ENCODE results near the gene PRPF40A.

PRPF40A gene

GRCh38 chr2:152648336-152648735, 68.9 kb downstream of the PRPF40A start:
- DNase-seq: no peak

GRCh38 chr2:152647552-152647951, 69.7 kb downstream of the PRPF40A start:
- DNase-seq: peak; percentile 20

GRCh38 chr2:152646775-152647174, 70.5 kb downstream of the PRPF40A start:
- peak; percentile 94 for DNase-seq

GRCh38 chr2:152646264-152646663, 71.0 kb downstream of the PRPF40A start:
- DNase-seq: no peak

- no peak for DNase-seq
These were observed 72.9 kb downstream of the PRPF40A start for GRCh38 chr2:152644189-152644873.

- DNase-seq: no peak
These were observed 78.7 kb downstream of the PRPF40A start for GRCh38 chr2:152638590-152638989.

- DNase-seq: no peak
These were observed 79.2 kb downstream of the PRPF40A start for GRCh38 chr2:152638056-152638455.

- DNase-seq: no peak
These were observed 80.0 kb downstream of the PRPF40A start for GRCh38 chr2:152637251-152637650.

GRCh38 chr2:152635635-152636298, 81.5 kb downstream of the PRPF40A start:
- peak; percentile 54 for DNase-seq

GRCh38 chr2:152632736-152633135, 84.5 kb downstream of the PRPF40A start:
- no peak for DNase-seq

- no peak for DNase-seq
These were observed 86.8 kb downstream of the PRPF40A start for GRCh38 chr2:152630466-152630865.

- DNase-seq: no peak
These were observed 88.1 kb downstream of the PRPF40A start for GRCh38 chr2:152629202-152629601.

- DNase-seq: peak; percentile 35
These were observed 89.8 kb downstream of the PRPF40A start for GRCh38 chr2:152627351-152627957.

- DNase-seq: no peak
These were observed 90.3 kb downstream of the PRPF40A start for GRCh38 chr2:152626911-152627339.

- no peak for DNase-seq
These were observed 92.5 kb downstream of the PRPF40A start for GRCh38 chr2:152624805-152625204.

- no peak for DNase-seq
These were observed 93.5 kb downstream of the PRPF40A start for GRCh38 chr2:152623775-152624174.

GRCh38 chr2:152623076-152623740, 94.1 kb downstream of the PRPF40A start:
- DNase-seq: no peak

GRCh38 chr2:152622219-152622618, 95.0 kb downstream of the PRPF40A start:
- DNase-seq: no peak

- no peak for DNase-seq
These were observed 96.3 kb downstream of the PRPF40A start for GRCh38 chr2:152620985-152621384.

- no peak for DNase-seq
These were observed 97.1 kb downstream of the PRPF40A start for GRCh38 chr2:152620208-152620607.

- DNase-seq: no peak
These were observed 99.1 kb downstream of the PRPF40A start for GRCh38 chr2:152618193-152618564.

- DNase-seq: no peak
These were observed 99.6 kb downstream of the PRPF40A start for GRCh38 chr2:152617456-152618192.

- no peak for DNase-seq
These were observed 102.1 kb downstream of the PRPF40A start for GRCh38 chr2:152615177-152615576.

All from EL (cell line).